HEK293 (cell line): Measurements from ENCODE around the gene ZNF608.

Experiments
- CTCF ChIA-PET: fragments of 350-600 bp; formaldehyde crosslinking; extraction: SDS; loops from one replicate; lab custom pipeline; 2021; ENCODE audit warnings: antibody characterized with exemption; lab: Yijun Ruan, JAX
- POLR2A ChIA-PET: fragments of 300-600 bp; formaldehyde crosslinking; extraction: SDS; loops from one replicate; lab custom pipeline; 2020; ENCODE audit warnings: antibody characterized with exemption, inconsistent platforms; lab: Yijun Ruan, JAX
- H3K27ac ChIP-seq: fragments of 200-500 bp; sonication (Bioruptor generic); 2 replicates; pipeline ENCODE4 v1.5.1; 2014; ENCODE audit warnings: low read depth, low read length, control low read depth, inconsistent platforms; ENCODE audit errors: extremely low read depth
- H3K36me3 ChIP-seq, 2 experiments: fragments of 200-500 bp in 1 of 2; sonication (Bioruptor generic) in 1 of 2; 1 replicate in 1 of 2; 2 replicates in 1 of 2; pipeline ENCODE4 v1.5.1; 2014 to 2017; ENCODE audit warnings: inconsistent platforms in 2 of 2, low read length in 2 of 2; ENCODE audit not compliant: control insufficient read depth in 2 of 2, insufficient read depth in 1 of 2
- H3K4me1 ChIP-seq: fragments of 200-500 bp; sonication (Bioruptor generic); 2 replicates; pipeline ENCODE4 v1.5.1; 2014; ENCODE audit warnings: mild to moderate bottlenecking, low read length, inconsistent platforms; ENCODE audit not compliant: control insufficient read depth, insufficient read depth
- H3K4me3 ChIP-seq: 2 replicates; pipeline ENCODE4 v1.5.1; 2011; ENCODE audit warnings: low read depth, mild to moderate bottlenecking, control low read depth, low read length, moderate library complexity
- H3K9me3 ChIP-seq: fragments of 200-500 bp; sonication (Bioruptor generic); 2 replicates; pipeline ENCODE4 v1.5.1; 2014; ENCODE audit warnings: low read depth, low read length, inconsistent platforms; ENCODE audit not compliant: control insufficient read depth, insufficient read depth
- HOXD13 ChIP-seq: sonication (generic); formaldehyde crosslinking; IDR thresholded peaks from 2 replicates; pipeline ENCODE4 v1.8.0; 2022; ENCODE audit warnings: missing genetic modification reagents, borderline replicate concordance
- IKZF3 ChIP-seq: fragments of 450-650 bp; IDR thresholded peaks from 2 replicates; pipeline ENCODE4 v1.5.0; 2018; ENCODE audit warnings: missing biosample characterization, mild to moderate bottlenecking, missing genetic modification characterization, moderate library complexity
- KLF1 ChIP-seq: fragments of 450-650 bp; formaldehyde crosslinking; IDR thresholded peaks from 2 replicates; pipeline ENCODE4 v1.5.1; 2016; ENCODE audit warnings: missing biosample characterization, missing genetic modification characterization
- KLF10 ChIP-seq: fragments of 450-650 bp; IDR thresholded peaks from 2 replicates; pipeline ENCODE4 v1.5.1; 2018; ENCODE audit warnings: missing biosample characterization, mild to moderate bottlenecking, missing genetic modification characterization
- SP7 ChIP-seq: fragments of 450-650 bp; formaldehyde crosslinking; IDR thresholded peaks from 2 replicates; pipeline ENCODE4 v1.5.1; 2016; ENCODE audit warnings: missing biosample characterization, missing genetic modification characterization
- TCF7L2 ChIP-seq: IDR thresholded peaks from 2 replicates; pipeline ENCODE4 v1.6.1; 2011; ENCODE audit warnings: low read depth, mild to moderate bottlenecking, inconsistent platforms, low read length, moderate library complexity, borderline replicate concordance
- YY1 ChIP-seq: fragments of 450-650 bp; formaldehyde crosslinking; IDR thresholded peaks from 2 replicates; pipeline ENCODE4 v1.5.1; 2018; ENCODE audit warnings: missing biosample characterization, missing genetic modification characterization
- YY2 ChIP-seq: fragments of 450-650 bp; formaldehyde crosslinking; IDR thresholded peaks from 2 replicates; pipeline ENCODE4 v1.5.1; 2016; ENCODE audit warnings: missing biosample characterization, missing genetic modification characterization
- ZBTB8A ChIP-seq: fragments of 450-650 bp; formaldehyde crosslinking; IDR thresholded peaks from 2 replicates; pipeline ENCODE4 v1.5.1; 2016; ENCODE audit warnings: missing biosample characterization, missing genetic modification characterization
- ZFP3 ChIP-seq: fragments of 450-650 bp; formaldehyde crosslinking; IDR thresholded peaks from 2 replicates; pipeline ENCODE4 v1.5.1; 2016; ENCODE audit warnings: low read depth, missing biosample characterization, missing genetic modification characterization
- ZNF2 ChIP-seq: fragments of 450-650 bp; formaldehyde crosslinking; IDR thresholded peaks from 2 replicates; pipeline ENCODE4 v1.5.1; 2016; ENCODE audit warnings: missing biosample characterization, missing genetic modification characterization
- ZNF239 ChIP-seq: fragments of 450-650 bp; formaldehyde crosslinking; IDR thresholded peaks from 2 replicates; pipeline ENCODE4 v1.5.1; 2016; ENCODE audit warnings: missing biosample characterization, missing genetic modification characterization
- ZNF623 ChIP-seq: fragments of 450-650 bp; formaldehyde crosslinking; IDR thresholded peaks from 2 replicates; pipeline ENCODE4 v1.5.1; 2016; ENCODE audit warnings: missing biosample characterization, missing genetic modification characterization
- ZNF677 ChIP-seq: fragments of 450-650 bp; IDR thresholded peaks from 2 replicates; pipeline ENCODE4 v1.5.0; 2018; ENCODE audit warnings: missing biosample characterization, mild to moderate bottlenecking, missing genetic modification characterization, moderate library complexity
- ZNF747 ChIP-seq: fragments of 450-650 bp; formaldehyde crosslinking; IDR thresholded peaks from 2 replicates; pipeline ENCODE4 v1.5.1; 2016; ENCODE audit warnings: missing biosample characterization, missing genetic modification characterization
- ZNF776 ChIP-seq: fragments of 450-650 bp; formaldehyde crosslinking; IDR thresholded peaks from 2 replicates; pipeline ENCODE4 v1.5.0; 2017; ENCODE audit warnings: missing biosample characterization, missing genetic modification characterization, borderline replicate concordance
- ZSCAN16 ChIP-seq: fragments of 450-650 bp; formaldehyde crosslinking; IDR thresholded peaks from 2 replicates; pipeline ENCODE4 v1.5.1; 2016; ENCODE audit warnings: missing biosample characterization, missing genetic modification characterization
- TF ChIP-seq, protein P1 (sequence below): fragments of 450-650 bp; formaldehyde crosslinking; IDR thresholded peaks from 2 replicates; pipeline ENCODE4 v1.5.1; 2016; ENCODE audit warnings: missing biosample characterization, missing genetic modification characterization
- TF ChIP-seq, protein P2 (sequence below): fragments of 450-650 bp; formaldehyde crosslinking; IDR thresholded peaks from 2 replicates; pipeline ENCODE4 v1.5.1; 2016; ENCODE audit warnings: missing biosample characterization, missing genetic modification characterization
- TF ChIP-seq, protein P3 (sequence below): fragments of 450-650 bp; formaldehyde crosslinking; IDR thresholded peaks from 2 replicates; pipeline ENCODE4 v1.5.1; 2016; ENCODE audit warnings: missing biosample characterization, missing genetic modification characterization
- TF ChIP-seq, protein P4 (sequence below): fragments of 450-650 bp; formaldehyde crosslinking; IDR thresholded peaks from 2 replicates; pipeline ENCODE4 v1.5.1; 2016; ENCODE audit warnings: missing biosample characterization, missing genetic modification characterization
- TF ChIP-seq, protein P5 (sequence below): fragments of 450-650 bp; formaldehyde crosslinking; IDR thresholded peaks from 2 replicates; pipeline ENCODE4 v1.5.1; 2016; ENCODE audit warnings: missing biosample characterization, missing genetic modification characterization

The ZNF608 gene

DNA sequence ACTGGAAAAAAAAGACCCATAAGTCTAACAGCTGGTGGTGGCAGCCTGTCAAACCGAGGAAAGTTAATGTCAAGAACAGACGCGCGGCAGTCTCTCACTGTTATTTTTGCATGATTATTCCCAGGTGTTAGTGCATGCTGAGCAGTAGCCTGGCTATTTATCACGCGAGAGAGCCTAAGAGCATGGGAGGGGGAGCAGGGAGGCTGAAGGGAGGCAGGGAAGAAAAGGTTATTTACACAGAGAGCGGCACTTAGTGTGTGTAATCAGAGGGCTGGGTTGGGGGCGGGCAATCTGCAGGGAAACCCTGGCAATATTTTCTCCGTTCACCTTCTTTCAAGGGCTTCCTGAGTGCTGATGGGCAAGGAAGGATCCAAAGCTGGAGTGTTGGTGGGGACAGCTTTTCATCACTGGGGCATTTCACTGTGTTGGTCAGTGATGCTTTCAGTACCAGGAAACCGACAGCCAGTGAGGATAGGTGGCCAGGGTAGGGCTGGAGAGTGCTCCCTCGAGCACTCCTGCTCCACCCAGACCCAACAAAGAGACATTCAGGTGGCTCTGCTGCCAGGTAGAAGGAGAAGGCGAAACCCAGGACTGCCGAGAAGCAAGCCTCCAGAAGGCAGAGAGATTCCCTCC, 39.6 kb downstream of the ZNF608 start (continued):
- TF ChIP-seq, protein P1, sequence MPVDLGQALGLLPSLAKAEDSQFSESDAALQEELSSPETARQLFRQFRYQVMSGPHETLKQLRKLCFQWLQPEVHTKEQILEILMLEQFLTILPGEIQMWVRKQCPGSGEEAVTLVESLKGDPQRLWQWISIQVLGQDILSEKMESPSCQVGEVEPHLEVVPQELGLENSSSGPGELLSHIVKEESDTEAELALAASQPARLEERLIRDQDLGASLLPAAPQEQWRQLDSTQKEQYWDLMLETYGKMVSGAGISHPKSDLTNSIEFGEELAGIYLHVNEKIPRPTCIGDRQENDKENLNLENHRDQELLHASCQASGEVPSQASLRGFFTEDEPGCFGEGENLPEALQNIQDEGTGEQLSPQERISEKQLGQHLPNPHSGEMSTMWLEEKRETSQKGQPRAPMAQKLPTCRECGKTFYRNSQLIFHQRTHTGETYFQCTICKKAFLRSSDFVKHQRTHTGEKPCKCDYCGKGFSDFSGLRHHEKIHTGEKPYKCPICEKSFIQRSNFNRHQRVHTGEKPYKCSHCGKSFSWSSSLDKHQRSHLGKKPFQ: peak; percentile 60; the same call in 1 of the 2 replicates
- TF ChIP-seq ZNF677 (tag by site-specific recombination) (no peak), TCF7L2 (peak; percentile 48; the same call in 1 of the 2 replicates), IKZF3 (peak; percentile 98), ZSCAN16 (tag by site-specific recombination) (0 out of 2 replicates have a peak, but pooled peaks have one; percentile 30), KLF10 (tag by site-specific recombination) (peak; percentile 56; the same call in 1 of the 2 replicates), ZNF2 (tag by site-specific recombination) (peak; percentile 70), ZNF623 (tag by site-specific recombination) (no peak), KLF1 (tag by site-specific recombination) (peak; percentile 91), ZBTB8A (peak; percentile 84)
- TF ChIP-seq, protein P2, sequence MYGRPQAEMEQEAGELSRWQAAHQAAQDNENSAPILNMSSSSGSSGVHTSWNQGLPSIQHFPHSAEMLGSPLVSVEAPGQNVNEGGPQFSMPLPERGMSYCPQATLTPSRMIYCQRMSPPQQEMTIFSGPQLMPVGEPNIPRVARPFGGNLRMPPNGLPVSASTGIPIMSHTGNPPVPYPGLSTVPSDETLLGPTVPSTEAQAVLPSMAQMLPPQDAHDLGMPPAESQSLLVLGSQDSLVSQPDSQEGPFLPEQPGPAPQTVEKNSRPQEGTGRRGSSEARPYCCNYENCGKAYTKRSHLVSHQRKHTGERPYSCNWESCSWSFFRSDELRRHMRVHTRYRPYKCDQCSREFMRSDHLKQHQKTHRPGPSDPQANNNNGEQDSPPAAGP (tag by site-specific recombination): peak; percentile 86
- TF ChIP-seq, protein P3, sequence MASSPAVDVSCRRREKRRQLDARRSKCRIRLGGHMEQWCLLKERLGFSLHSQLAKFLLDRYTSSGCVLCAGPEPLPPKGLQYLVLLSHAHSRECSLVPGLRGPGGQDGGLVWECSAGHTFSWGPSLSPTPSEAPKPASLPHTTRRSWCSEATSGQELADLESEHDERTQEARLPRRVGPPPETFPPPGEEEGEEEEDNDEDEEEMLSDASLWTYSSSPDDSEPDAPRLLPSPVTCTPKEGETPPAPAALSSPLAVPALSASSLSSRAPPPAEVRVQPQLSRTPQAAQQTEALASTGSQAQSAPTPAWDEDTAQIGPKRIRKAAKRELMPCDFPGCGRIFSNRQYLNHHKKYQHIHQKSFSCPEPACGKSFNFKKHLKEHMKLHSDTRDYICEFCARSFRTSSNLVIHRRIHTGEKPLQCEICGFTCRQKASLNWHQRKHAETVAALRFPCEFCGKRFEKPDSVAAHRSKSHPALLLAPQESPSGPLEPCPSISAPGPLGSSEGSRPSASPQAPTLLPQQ: 0 out of 2 replicates have a peak, but pooled peaks have one; percentile 25
- TF ChIP-seq, protein P4, sequence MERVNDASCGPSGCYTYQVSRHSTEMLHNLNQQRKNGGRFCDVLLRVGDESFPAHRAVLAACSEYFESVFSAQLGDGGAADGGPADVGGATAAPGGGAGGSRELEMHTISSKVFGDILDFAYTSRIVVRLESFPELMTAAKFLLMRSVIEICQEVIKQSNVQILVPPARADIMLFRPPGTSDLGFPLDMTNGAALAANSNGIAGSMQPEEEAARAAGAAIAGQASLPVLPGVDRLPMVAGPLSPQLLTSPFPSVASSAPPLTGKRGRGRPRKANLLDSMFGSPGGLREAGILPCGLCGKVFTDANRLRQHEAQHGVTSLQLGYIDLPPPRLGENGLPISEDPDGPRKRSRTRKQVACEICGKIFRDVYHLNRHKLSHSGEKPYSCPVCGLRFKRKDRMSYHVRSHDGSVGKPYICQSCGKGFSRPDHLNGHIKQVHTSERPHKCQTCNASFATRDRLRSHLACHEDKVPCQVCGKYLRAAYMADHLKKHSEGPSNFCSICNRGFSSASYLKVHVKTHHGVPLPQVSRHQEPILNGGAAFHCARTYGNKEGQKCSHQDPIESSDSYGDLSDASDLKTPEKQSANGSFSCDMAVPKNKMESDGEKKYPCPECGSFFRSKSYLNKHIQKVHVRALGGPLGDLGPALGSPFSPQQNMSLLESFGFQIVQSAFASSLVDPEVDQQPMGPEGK (tag by site-specific recombination): peak; percentile 93
- TF ChIP-seq, all 188 proteins: peak for 66

DNA sequence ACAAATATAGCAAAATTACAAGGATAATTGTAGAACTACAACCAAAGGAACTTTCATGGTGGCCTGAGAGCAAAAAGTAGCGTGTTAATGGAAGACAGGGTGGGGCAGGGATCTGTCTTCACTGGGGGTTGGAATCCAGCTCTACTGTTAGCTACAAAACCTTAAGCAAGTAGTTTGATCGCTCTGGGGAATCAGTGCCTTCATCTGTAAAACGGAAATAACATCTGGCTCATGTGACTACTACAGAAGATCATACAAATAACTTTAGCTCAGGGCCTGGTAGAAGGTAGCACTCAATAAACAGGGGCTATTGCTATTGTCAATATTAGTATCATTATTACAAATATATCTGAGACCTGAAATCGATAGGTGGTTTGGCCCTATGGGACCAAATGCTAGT, 40.4 kb downstream of the ZNF608 start:
- ChIA-PET POLR2A (interaction anchor here (1.1 kb wide), 1 partner anchor 33 kb away, joined by 3 read pairs; no protein-coding TSS in a partner anchor), CTCF (interaction anchor here (0.5 to 0.6 kb wide), 2 partner anchors 9 to 257 kb away, joined by 3 to 4 read pairs; no protein-coding TSS in a partner anchor)
- Histone ChIP-seq H3K4me1 (peaks cover 65% of the 10 kb centered on the region), H3K27ac (peak overlapping the region; percentile 98), H3K4me3 (no peak overlapping the region), H3K9me3 (no peaks in the 10 kb centered on the region), H3K36me3 (peaks cover 0 to under 1% of the 10 kb centered on the region in 2 experiments; a peak in 1 of 3 replicates)
- TF ChIP-seq ZFP3 (tag by site-specific recombination) (0 out of 2 replicates have a peak, but pooled peaks have one; percentile 33), ZNF747 (tag by site-specific recombination) (no peak)

DNA sequence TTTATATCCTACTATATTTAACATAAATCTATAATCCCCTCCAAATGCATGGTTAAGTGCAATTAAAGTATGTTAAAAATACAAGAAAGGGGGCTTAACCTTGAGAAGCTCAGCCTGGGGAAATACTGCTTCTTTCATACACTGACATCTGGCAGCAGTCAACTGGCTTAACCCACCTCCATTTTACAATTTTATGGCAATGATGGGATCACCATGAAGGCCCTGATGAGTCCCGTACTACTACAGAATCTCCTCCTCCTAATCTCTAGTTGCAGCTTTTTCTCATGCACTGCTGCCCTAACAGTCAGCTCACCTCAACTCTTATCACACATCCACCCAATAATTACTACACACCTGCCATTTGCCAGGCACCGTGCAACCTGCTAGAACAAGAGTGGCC, 40.9 kb downstream of the ZNF608 start:
- TF ChIP-seq, protein P5, sequence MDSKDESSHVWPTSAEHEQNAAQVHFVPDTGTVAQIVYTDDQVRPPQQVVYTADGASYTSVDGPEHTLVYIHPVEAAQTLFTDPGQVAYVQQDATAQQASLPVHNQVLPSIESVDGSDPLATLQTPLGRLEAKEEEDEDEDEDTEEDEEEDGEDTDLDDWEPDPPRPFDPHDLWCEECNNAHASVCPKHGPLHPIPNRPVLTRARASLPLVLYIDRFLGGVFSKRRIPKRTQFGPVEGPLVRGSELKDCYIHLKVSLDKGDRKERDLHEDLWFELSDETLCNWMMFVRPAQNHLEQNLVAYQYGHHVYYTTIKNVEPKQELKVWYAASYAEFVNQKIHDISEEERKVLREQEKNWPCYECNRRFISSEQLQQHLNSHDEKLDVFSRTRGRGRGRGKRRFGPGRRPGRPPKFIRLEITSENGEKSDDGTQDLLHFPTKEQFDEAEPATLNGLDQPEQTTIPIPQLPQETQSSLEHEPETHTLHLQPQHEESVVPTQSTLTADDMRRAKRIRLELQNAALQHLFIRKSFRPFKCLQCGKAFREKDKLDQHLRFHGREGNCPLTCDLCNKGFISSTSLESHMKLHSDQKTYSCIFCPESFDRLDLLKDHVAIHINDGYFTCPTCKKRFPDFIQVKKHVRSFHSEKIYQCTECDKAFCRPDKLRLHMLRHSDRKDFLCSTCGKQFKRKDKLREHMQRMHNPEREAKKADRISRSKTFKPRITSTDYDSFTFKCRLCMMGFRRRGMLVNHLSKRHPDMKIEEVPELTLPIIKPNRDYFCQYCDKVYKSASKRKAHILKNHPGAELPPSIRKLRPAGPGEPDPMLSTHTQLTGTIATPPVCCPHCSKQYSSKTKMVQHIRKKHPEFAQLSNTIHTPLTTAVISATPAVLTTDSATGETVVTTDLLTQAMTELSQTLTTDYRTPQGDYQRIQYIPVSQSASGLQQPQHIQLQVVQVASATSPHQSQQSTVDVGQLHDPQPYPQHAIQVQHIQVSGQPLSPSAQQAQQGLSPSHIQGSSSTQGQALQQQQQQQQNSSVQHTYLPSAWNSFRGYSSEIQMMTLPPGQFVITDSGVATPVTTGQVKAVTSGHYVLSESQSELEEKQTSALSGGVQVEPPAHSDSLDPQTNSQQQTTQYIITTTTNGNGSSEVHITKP (tag by site-specific recombination): no peak
- peak; percentile 96 for TF ChIP-seq ZNF239 (tag by site-specific recombination)
- no peak for TF ChIP-seq YY2 (tag by site-specific recombination)
- 0 out of 2 replicates have a peak, but pooled peaks have one; percentile 8 for TF ChIP-seq YY1 (tag by site-specific recombination)
- no peak for TF ChIP-seq HOXD13 (CRISPR knock-in tag)
- TF ChIP-seq ZNF776: no peak
- peak; percentile 37; the same call in 1 of the 2 replicates for TF ChIP-seq SP7 (tag by site-specific recombination)
- Histone ChIP-seq H3K36me3 (peaks cover 0 to 4% of the 10 kb centered on the region in 2 experiments; a peak in 1 of 3 replicates), H3K27ac (peak overlapping the region; percentile 98; the same call in 1 of the 2 replicates), H3K4me3 (no peak overlapping the region), H3K4me1 (peaks cover 65% of the 10 kb centered on the region), H3K9me3 (no peaks in the 10 kb centered on the region)
- ChIA-PET CTCF (interaction anchor here (0.5 to 0.8 kb wide), 2 partner anchors 25 to 257 kb away, joined by 3 to 4 read pairs; no protein-coding TSS in a partner anchor), POLR2A (no interaction called here)
